SK-N-SH (cell line): Measurements from ENCODE around the gene CCNK.

ENCODE experiments used
- CTCF ChIP-seq: fragments of 200-600 bp; sonication (generic); IDR thresholded peaks from 2 replicates; pipeline ENCODE4 v1.6.1; 2017; ENCODE audit warnings: antibody characterized with exemption, mild to moderate bottlenecking, moderate library complexity
- EZH2phosphoT487 ChIP-seq: fragments of 200-600 bp; sonication (generic); IDR thresholded peaks from 2 replicates; pipeline ENCODE4 v1.6.1; 2017; ENCODE audit warnings: low read depth, mixed run types, mild to moderate bottlenecking, antibody characterized with exemption, moderate library complexity, borderline replicate concordance
- POLR2AphosphoS5 ChIP-seq: IDR thresholded peaks from 2 replicates; pipeline ENCODE4 v1.6.1; 2012; ENCODE audit warnings: low read depth, low read length
- RCOR1 ChIP-seq: fragments of 150-350 bp; IDR thresholded peaks from 2 replicates; pipeline ENCODE4 v1.6.1; 2017; ENCODE audit warnings: antibody characterized with exemption, low read length
- RFX5 ChIP-seq: IDR thresholded peaks from 2 replicates; pipeline ENCODE4 v1.6.1; 2012; ENCODE audit warnings: mild to moderate bottlenecking, improper control_type of control experiment, low read length

GRCh38 chr14:99479160-99479905, 1.9 kb upstream of the CCNK start:
- TF ChIP-seq RFX5: no peak
- no peak for TF ChIP-seq CTCF
- no peak for TF ChIP-seq EZH2phosphoT487
- no peak for TF ChIP-seq RCOR1
- TF ChIP-seq POLR2AphosphoS5: no peak
